Fibroblast of lung (primary cell): ENCODE results near the gene PCID2. TPM values are rescaled to one million over a fixed set of nuclear protein-coding genes. Genes with fewer than 3 reads are reported as not detected.

Experiments used
- DNase-seq, 2 donors: peaks; one replicate each; pipeline versions ENCODE4 v3.0.0 to v3.0.0-alpha.2; 2010; ENCODE audit warnings: low read depth in 2 of 2
- H2AFZ ChIP-seq: 2 replicates; pipeline ENCODE4 v1.5.1; 2012; ENCODE audit warnings: low read length, control low read depth, inconsistent platforms
- H3K27ac ChIP-seq: 2 replicates; pipeline ENCODE4 v1.5.1; 2011; ENCODE audit warnings: low read length, control low read depth; ENCODE audit not compliant: insufficient read depth
- H3K27me3 ChIP-seq: 2 replicates; pipeline ENCODE4 v1.5.1; 2011; ENCODE audit warnings: mild to moderate bottlenecking, low read length; ENCODE audit not compliant: control insufficient read depth, insufficient read depth
- H3K36me3 ChIP-seq: 2 replicates; pipeline ENCODE4 v1.5.1; 2011; ENCODE audit warnings: low read length; ENCODE audit not compliant: control insufficient read depth, insufficient read depth
- H3K4me1 ChIP-seq: 2 replicates; pipeline ENCODE4 v1.5.1; 2011; ENCODE audit warnings: low read length; ENCODE audit not compliant: control insufficient read depth, insufficient read depth; ENCODE audit errors: extremely low read depth
- H3K4me2 ChIP-seq: 2 replicates; pipeline ENCODE4 v1.5.1; 2011; ENCODE audit warnings: low read length, control low read depth; ENCODE audit not compliant: insufficient read depth; ENCODE audit errors: extremely low read depth
- H3K4me3 ChIP-seq, 4 experiments: fragments of 200-600 bp in 1 of 4; sonication (generic) in 1 of 4; replicated peaks in 1 of 4; 2 replicates each; pipeline ENCODE4 v1.5.1; 2011 to 2016; ENCODE audit warnings: low read length in 4 of 4, low read depth in 3 of 4, mild to moderate bottlenecking in 3 of 4, control low read depth in 2 of 4, inconsistent platforms in 1 of 4, mixed read lengths in 1 of 4; ENCODE audit not compliant: insufficient read depth in 1 of 4; ENCODE audit errors: control extremely low read depth in 1 of 4
- H3K79me2 ChIP-seq: 2 replicates; pipeline ENCODE4 v1.5.1; 2012; ENCODE audit warnings: mild to moderate bottlenecking, low read length, inconsistent platforms; ENCODE audit not compliant: control insufficient read depth, insufficient read depth
- H3K9ac ChIP-seq: 2 replicates; pipeline ENCODE4 v1.5.1; 2011; ENCODE audit warnings: mild to moderate bottlenecking, low read length, control low read depth; ENCODE audit not compliant: insufficient read depth
- H3K9me3 ChIP-seq: 2 replicates; pipeline ENCODE4 v1.5.1; 2012; ENCODE audit warnings: low read depth, low read length; ENCODE audit not compliant: control insufficient read depth, insufficient read depth
- H4K20me1 ChIP-seq: 2 replicates; pipeline ENCODE4 v1.5.1; 2011; ENCODE audit warnings: low read length; ENCODE audit not compliant: control insufficient read depth, insufficient read depth; ENCODE audit errors: extremely low read depth
- EZH2 ChIP-seq: IDR thresholded peaks from 2 replicates; pipeline ENCODE4 v1.5.1; 2012; ENCODE audit warnings: low read length, control low read depth, mild to moderate bottlenecking; ENCODE audit errors: missing control alignments
- polyA plus RNA-seq, 2 donors: library from polyadenylated mRNA; depleted of rRNA in 1 of 2; stranded (reverse) in 1 of 2; unstranded in 1 of 2; fragments of >200 nt; gene quantifications; 2 replicates each; pipeline ENCODE4 v1.2.1, GENCODE V29; 2011 to 2012; ENCODE audit warnings: missing spikeins in 1 of 2
- total RNA-seq: library from RNA; depleted of rRNA; stranded (reverse); fragments of >200 nt; gene quantifications from 2 replicates; pipeline ENCODE4 v1.2.1, GENCODE V29; 2014
- TF ChIP-seq, protein P1 (sequence below), 2 donors: IDR thresholded peaks in 1 of 2; conservative IDR thresholded peaks in 1 of 2; 1 replicate in 1 of 2; 2 replicates in 1 of 2; pipeline ENCODE4 v1.5.1; 2011 to 2012; ENCODE audit warnings: low read length in 2 of 2, control low read depth in 1 of 2, inconsistent platforms in 1 of 2, low read depth in 1 of 2, mild to moderate bottlenecking in 1 of 2

The PCID2 gene
- total and polyA plus RNA-seq, 2 donors (not counting 1 experiment from before 2014, with no cell fraction given) = 93.5 to 113 TPM

- H3K36me3 ChIP-seq = peaks cover 5% of the 10 kb centered on the region
- no peak overlapping the region for H2AFZ ChIP-seq
- H3K27ac ChIP-seq = no peak overlapping the region
- no peak for DNase-seq
- no peak overlapping the region for H3K4me3 ChIP-seq
- no peak overlapping the region for H3K9ac ChIP-seq
- no peaks in the 10 kb centered on the region for H3K27me3 ChIP-seq
- H3K4me2 ChIP-seq = no peak overlapping the region
- no peaks in the 10 kb centered on the region for H4K20me1 ChIP-seq
- H3K4me1 ChIP-seq = peaks cover 2% of the 10 kb centered on the region
- H3K79me2 ChIP-seq = no peaks in the 10 kb centered on the region
- H3K9me3 ChIP-seq = no peaks in the 10 kb centered on the region
- TF ChIP-seq, protein P1, sequence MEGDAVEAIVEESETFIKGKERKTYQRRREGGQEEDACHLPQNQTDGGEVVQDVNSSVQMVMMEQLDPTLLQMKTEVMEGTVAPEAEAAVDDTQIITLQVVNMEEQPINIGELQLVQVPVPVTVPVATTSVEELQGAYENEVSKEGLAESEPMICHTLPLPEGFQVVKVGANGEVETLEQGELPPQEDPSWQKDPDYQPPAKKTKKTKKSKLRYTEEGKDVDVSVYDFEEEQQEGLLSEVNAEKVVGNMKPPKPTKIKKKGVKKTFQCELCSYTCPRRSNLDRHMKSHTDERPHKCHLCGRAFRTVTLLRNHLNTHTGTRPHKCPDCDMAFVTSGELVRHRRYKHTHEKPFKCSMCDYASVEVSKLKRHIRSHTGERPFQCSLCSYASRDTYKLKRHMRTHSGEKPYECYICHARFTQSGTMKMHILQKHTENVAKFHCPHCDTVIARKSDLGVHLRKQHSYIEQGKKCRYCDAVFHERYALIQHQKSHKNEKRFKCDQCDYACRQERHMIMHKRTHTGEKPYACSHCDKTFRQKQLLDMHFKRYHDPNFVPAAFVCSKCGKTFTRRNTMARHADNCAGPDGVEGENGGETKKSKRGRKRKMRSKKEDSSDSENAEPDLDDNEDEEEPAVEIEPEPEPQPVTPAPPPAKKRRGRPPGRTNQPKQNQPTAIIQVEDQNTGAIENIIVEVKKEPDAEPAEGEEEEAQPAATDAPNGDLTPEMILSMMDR (conservative IDR thresholded peaks at IDR 0.05 in 1 of 2, IDR thresholded peaks at IDR 0.05 in 1 of 2; ENCODE audit: low read depth in 1 of 2, low read length in 2 of 2) = no peak
Observed at GRCh38 chr13:113166681-113167080, 41.8 kb downstream of the PCID2 start.

GRCh38 chr13:113166266-113166665 lies 42.2 kb downstream of the PCID2 start:
- Histone ChIP-seq H3K36me3 (peaks cover 2% of the 10 kb centered on the region), H3K4me1 (peaks cover 2% of the 10 kb centered on the region), H3K4me3 (no peak overlapping the region), H3K9me3 (no peaks in the 10 kb centered on the region), H3K27me3 (no peaks in the 10 kb centered on the region), H3K4me2 (no peak overlapping the region), H2AFZ (no peak overlapping the region), H3K79me2 (no peaks in the 10 kb centered on the region), H3K27ac (no peak overlapping the region), H3K9ac (no peak overlapping the region), H4K20me1 (no peaks in the 10 kb centered on the region)
- no peak for DNase-seq
- TF ChIP-seq, protein P1 (conservative IDR thresholded peaks at IDR 0.05 in 1 of 2, IDR thresholded peaks at IDR 0.05 in 1 of 2; ENCODE audit: low read depth in 1 of 2, low read length in 2 of 2) = no peak
- TF ChIP-seq EZH2 = no peak

GRCh38 chr13:113164492-113164891 lies 44.0 kb downstream of the PCID2 start:
- peaks cover 2% of the 10 kb centered on the region for H3K4me1 ChIP-seq
- H3K9ac ChIP-seq = no peak overlapping the region
- H3K4me3 ChIP-seq = no peak overlapping the region
- H4K20me1 ChIP-seq = no peaks in the 10 kb centered on the region
- H2AFZ ChIP-seq = no peak overlapping the region
- H3K36me3 ChIP-seq = peaks cover 2% of the 10 kb centered on the region
- DNase-seq = no peak
- no peaks in the 10 kb centered on the region for H3K79me2 ChIP-seq
- H3K4me2 ChIP-seq = no peak overlapping the region
- H3K27me3 ChIP-seq = no peaks in the 10 kb centered on the region
- no peak overlapping the region for H3K27ac ChIP-seq
- TF ChIP-seq EZH2 = no peak
- TF ChIP-seq, protein P1 (conservative IDR thresholded peaks at IDR 0.05 in 1 of 2, IDR thresholded peaks at IDR 0.05 in 1 of 2; ENCODE audit: low read depth in 1 of 2, low read length in 2 of 2) = no peak
- H3K9me3 ChIP-seq = no peaks in the 10 kb centered on the region
